SU-DHL-6 (cell line): ENCODE data around the gene SAMD14.

ENCODE experiments used
- H2AFZ ChIP-seq: fragments of 200-600 bp; sonication (generic); 2 replicates; pipeline ENCODE4 v1.6.1; 2014; ENCODE audit warnings: low read depth, mild to moderate bottlenecking, moderate library complexity, mixed read lengths, antibody characterized with exemption, low read length; ENCODE audit not compliant: severe bottlenecking
- H3F3A ChIP-seq: fragments of 200-600 bp; shearing (Covaris generic); 2 replicates; pipeline ENCODE4 v1.6.0; 2016; ENCODE audit warnings: antibody characterized with exemption, mild to moderate bottlenecking; ENCODE audit not compliant: insufficient read depth
- H3K27ac ChIP-seq: fragments of 200-600 bp; sonication (generic); 2 replicates; pipeline ENCODE4 v1.5.1; 2016; ENCODE audit warnings: low read depth, mild to moderate bottlenecking, low read length, moderate library complexity, mixed read lengths
- H3K27me3 ChIP-seq: fragments of 200-600 bp; sonication (generic), shearing (Covaris generic); 2 replicates; pipeline ENCODE4 v1.6.0; 2014; ENCODE audit warnings: mild to moderate bottlenecking, low read length
- H3K36me3 ChIP-seq: fragments of 200-600 bp; sonication (generic); 2 replicates; pipeline ENCODE4 v1.6.1; 2014; ENCODE audit warnings: mild to moderate bottlenecking, low read length, mixed read lengths
- H3K4me2 ChIP-seq: fragments of 300-600, 200-600 bp; shearing (Covaris generic), sonication (generic); 2 replicates; pipeline ENCODE4 v1.6.0; 2014; ENCODE audit warnings: low read length, low read depth, mild to moderate bottlenecking; ENCODE audit not compliant: poor library complexity, severe bottlenecking
- H3K4me3 ChIP-seq: fragments of 200-600 bp; sonication (generic); 2 replicates; pipeline ENCODE4 v1.5.1; 2014; ENCODE audit warnings: antibody characterized with exemption, low read length, mild to moderate bottlenecking, mixed read lengths; ENCODE audit not compliant: insufficient read depth, poor library complexity, severe bottlenecking
- H3K79me2 ChIP-seq: fragments of 200-600 bp; sonication (generic); 2 replicates; pipeline ENCODE4 v1.6.1; 2014; ENCODE audit warnings: mild to moderate bottlenecking, low read length, moderate library complexity; ENCODE audit not compliant: insufficient read depth
- H3K9ac ChIP-seq: fragments of 200-600 bp; sonication (generic); 2 replicates; pipeline ENCODE4 v1.7.0; 2014; ENCODE audit warnings: mild to moderate bottlenecking, low read length
- H3K9me2 ChIP-seq: fragments of 200-600 bp; sonication (generic); replicated peaks from 2 replicates; pipeline ENCODE4 v1.6.1; 2014; ENCODE audit warnings: low read length; ENCODE audit not compliant: insufficient read depth
- H3K9me3 ChIP-seq: fragments of 200-600 bp; sonication (generic); 2 replicates; pipeline ENCODE4 v1.6.1; 2014; ENCODE audit warnings: low read length, mixed read lengths; ENCODE audit not compliant: insufficient read depth
- H4K20me1 ChIP-seq: fragments of 200-600 bp; sonication (generic); 2 replicates; pipeline ENCODE4 v1.6.1; 2014; ENCODE audit warnings: low read depth, mild to moderate bottlenecking, antibody characterized with exemption, low read length, moderate library complexity, mixed read lengths
- EZH2phosphoT487 ChIP-seq: fragments of 200-600 bp; sonication (generic), shearing (Covaris generic); conservative IDR thresholded peaks from 2 replicates; pipeline ENCODE4 v1.6.1; 2018; ENCODE audit warnings: mild to moderate bottlenecking, antibody characterized with exemption, low read length, moderate library complexity, mixed read lengths
- TF ChIP-seq, protein P1 (sequence below): fragments of 200-600 bp; sonication (generic); IDR thresholded peaks from one replicate; pipeline ENCODE4 v1.5.1; 2017; ENCODE audit warnings: antibody characterized with exemption, mild to moderate bottlenecking, low read length, moderate library complexity; ENCODE audit not compliant: insufficient read depth, poor library complexity, severe bottlenecking

SAMD14 gene

DNA sequence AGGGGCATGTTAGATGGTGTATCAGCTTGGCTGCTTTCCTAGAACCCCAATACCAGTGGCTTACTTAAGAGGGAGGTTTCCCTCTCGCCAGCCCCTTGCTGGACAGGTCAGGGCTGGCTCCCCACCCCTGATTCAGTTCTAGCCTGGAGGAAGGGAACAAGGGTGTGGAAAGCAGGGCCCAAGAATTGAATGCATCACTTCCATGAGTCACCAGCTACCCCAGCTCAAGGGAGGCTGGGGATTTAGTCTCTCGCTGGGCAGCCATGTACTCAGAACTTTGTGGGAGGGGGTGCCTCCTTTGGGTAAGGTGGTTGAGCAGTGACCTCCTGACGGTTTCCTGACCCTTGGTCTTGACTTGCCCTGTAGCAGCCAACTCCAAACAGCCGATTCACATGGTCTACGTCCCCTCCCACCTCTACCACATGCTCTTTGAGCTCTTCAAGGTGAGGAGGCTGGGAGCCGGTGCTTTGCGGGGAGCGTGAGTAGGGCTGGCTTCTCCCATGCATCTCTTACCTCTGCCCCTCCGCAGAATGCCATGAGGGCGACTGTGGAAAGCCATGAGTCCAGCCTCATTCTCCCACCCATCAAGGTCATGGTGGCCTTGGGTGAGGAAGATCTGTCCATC is 22.1 kb downstream of the SAMD14 start:
- Histone ChIP-seq H3K36me3 (no peaks in the 10 kb centered on the region), H3K27me3 (no peaks in the 10 kb centered on the region), H3K4me3 (no peak overlapping the region), H3K4me2 (no peak overlapping the region), H4K20me1 (no peaks in the 10 kb centered on the region), H3K9ac (no peak overlapping the region), H3K79me2 (no peaks in the 10 kb centered on the region), H3K27ac (no peak overlapping the region), H3F3A (no peaks in the 10 kb centered on the region), H3K9me2 (no peaks in the 10 kb centered on the region), H2AFZ (no peak overlapping the region), H3K9me3 (no peaks in the 10 kb centered on the region)
- no peak for TF ChIP-seq EZH2phosphoT487
- TF ChIP-seq, protein P1, sequence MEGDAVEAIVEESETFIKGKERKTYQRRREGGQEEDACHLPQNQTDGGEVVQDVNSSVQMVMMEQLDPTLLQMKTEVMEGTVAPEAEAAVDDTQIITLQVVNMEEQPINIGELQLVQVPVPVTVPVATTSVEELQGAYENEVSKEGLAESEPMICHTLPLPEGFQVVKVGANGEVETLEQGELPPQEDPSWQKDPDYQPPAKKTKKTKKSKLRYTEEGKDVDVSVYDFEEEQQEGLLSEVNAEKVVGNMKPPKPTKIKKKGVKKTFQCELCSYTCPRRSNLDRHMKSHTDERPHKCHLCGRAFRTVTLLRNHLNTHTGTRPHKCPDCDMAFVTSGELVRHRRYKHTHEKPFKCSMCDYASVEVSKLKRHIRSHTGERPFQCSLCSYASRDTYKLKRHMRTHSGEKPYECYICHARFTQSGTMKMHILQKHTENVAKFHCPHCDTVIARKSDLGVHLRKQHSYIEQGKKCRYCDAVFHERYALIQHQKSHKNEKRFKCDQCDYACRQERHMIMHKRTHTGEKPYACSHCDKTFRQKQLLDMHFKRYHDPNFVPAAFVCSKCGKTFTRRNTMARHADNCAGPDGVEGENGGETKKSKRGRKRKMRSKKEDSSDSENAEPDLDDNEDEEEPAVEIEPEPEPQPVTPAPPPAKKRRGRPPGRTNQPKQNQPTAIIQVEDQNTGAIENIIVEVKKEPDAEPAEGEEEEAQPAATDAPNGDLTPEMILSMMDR, result no peak

DNA sequence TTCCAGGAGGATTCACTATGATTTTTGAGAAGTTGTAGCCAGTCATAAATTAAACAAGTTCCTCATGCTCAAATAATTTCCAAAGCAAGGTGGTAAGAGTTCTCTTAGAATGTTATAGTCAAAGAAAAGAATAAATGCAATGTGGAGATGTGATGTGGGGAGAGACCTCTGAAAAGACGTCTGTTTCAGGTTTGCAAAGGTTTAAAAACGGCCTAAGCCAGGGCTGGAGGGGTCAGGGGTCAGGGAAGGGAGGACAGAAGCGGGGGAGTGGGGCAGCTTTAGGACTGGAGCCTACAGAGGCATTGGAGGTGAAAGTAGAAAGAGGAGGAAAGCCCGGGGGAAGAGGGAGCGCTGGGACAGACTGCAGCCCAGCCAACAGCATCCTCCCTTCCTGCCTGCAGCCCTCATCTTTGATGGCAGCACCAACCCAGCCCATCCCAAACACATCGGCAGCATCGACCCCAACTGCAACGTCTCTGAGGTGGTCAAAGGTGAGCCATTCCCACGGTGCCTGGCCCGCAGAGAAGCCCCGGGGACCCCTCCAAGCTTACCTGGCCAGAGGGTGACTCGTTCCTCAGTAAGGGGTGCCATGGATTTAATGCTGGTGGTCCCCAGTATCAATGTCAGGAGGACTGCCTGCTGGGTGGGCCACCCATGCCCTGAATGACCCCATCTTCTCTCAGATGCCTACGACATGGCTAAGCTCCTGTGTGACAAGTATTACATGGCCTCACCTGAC is 23.4 kb downstream of the SAMD14 start:
- H3K9me3 ChIP-seq, result no peaks in the 10 kb centered on the region
- H4K20me1 ChIP-seq, result no peaks in the 10 kb centered on the region
- H3K4me3 ChIP-seq, result no peak overlapping the region
- H3K79me2 ChIP-seq, result no peaks in the 10 kb centered on the region
- H3K9me2 ChIP-seq, result no peaks in the 10 kb centered on the region
- H3K36me3 ChIP-seq, result no peaks in the 10 kb centered on the region
- H3F3A ChIP-seq, result no peaks in the 10 kb centered on the region
- TF ChIP-seq EZH2phosphoT487, result no peak
- TF ChIP-seq, protein P1, result no peak
- H3K4me2 ChIP-seq, result no peak overlapping the region
- H3K9ac ChIP-seq, result no peak overlapping the region
- no peak overlapping the region for H3K27ac ChIP-seq
- H2AFZ ChIP-seq, result no peak overlapping the region
- H3K27me3 ChIP-seq, result no peaks in the 10 kb centered on the region

DNA sequence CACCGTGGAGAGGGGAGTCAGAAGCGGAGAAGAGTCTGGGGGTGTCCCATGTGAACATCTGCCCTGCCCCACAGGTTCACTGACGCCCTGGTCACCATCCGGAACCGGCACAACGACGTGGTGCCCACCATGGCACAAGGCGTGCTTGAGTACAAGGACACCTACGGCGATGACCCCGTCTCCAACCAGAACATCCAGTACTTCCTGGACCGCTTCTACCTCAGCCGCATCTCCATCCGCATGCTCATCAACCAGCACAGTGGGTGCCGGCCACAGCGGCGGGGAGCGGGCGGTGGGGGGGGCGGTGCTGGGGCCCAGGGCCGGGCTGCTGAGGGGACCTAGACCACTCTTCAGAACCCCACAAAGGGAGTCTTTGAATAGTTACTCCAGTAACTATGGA is 24.1 kb downstream of the SAMD14 start:
- no peaks in the 10 kb centered on the region for H3K36me3 ChIP-seq
- no peaks in the 10 kb centered on the region for H4K20me1 ChIP-seq
- no peak overlapping the region for H3K4me2 ChIP-seq
- no peak overlapping the region for H3K4me3 ChIP-seq
- no peak for TF ChIP-seq EZH2phosphoT487
- TF ChIP-seq, protein P1, result no peak
- no peak overlapping the region for H3K9ac ChIP-seq
- H3F3A ChIP-seq, result no peaks in the 10 kb centered on the region
- no peak overlapping the region for H3K27ac ChIP-seq
- no peak overlapping the region for H2AFZ ChIP-seq
- H3K79me2 ChIP-seq, result no peaks in the 10 kb centered on the region
- no peaks in the 10 kb centered on the region for H3K27me3 ChIP-seq
- H3K9me3 ChIP-seq, result no peaks in the 10 kb centered on the region
- no peaks in the 10 kb centered on the region for H3K9me2 ChIP-seq
